HepG2 (cell line): Measurements from ENCODE around the gene LRRC25. TPM values are rescaled to one million over a fixed set of nuclear protein-coding genes. Genes with fewer than 3 reads are reported as not detected.

Source experiments
- PAF1 ChIP-seq: IDR thresholded peaks from 2 replicates; pipeline ENCODE4 v1.6.1; 2016; ENCODE audit warnings: missing genetic modification reagents, missing compliant biosample characterization
- SSRP1 ChIP-seq: IDR thresholded peaks from 2 replicates; pipeline ENCODE4 v1.6.1; 2016; ENCODE audit warnings: control low read depth
- YEATS4 ChIP-seq: sonication (generic); formaldehyde crosslinking; IDR thresholded peaks from 2 replicates; pipeline ENCODE4 v1.4.0; 2020; ENCODE audit warnings: missing genetic modification reagents, borderline replicate concordance
- ZNF629 ChIP-seq: sonication (generic); formaldehyde crosslinking; conservative IDR thresholded peaks from 2 replicates; pipeline ENCODE4 v1.5.0; 2020; ENCODE audit warnings: missing genetic modification reagents
- polyA plus RNA-seq, 8 experiments: library from polyadenylated mRNA; depleted of rRNA in 3 of 8; stranded (reverse) in 7 of 8; unstranded in 1 of 8; fragments of >200 nt; fragmentation: Illumina TruSeq in 4 of 8; extraction: Trizol in 4 of 8; gene quantifications; 2 replicates each; pipeline versions ENCODE4 v1.2.1 to v1.2.3, GENCODE V29; 2011 to 2016; ENCODE audit warnings: low read depth in 4 of 8, missing spikeins in 1 of 8, mixed read lengths in 1 of 8; ENCODE audit not compliant: insufficient read depth in 1 of 8
- total RNA-seq, 5 experiments: library from RNA; depleted of rRNA; stranded (reverse); fragments of >200 nt; fragmentation: Illumina TruSeq; extraction: Trizol; gene quantifications; 2 replicates each; pipeline ENCODE4 v1.2.3, GENCODE V29; 2016; ENCODE audit warnings: low read depth in 1 of 5
- TF ChIP-seq, protein P1 (sequence below): sonication (generic); formaldehyde crosslinking; IDR thresholded peaks from 2 replicates; pipeline ENCODE4 v1.4.0; 2020; ENCODE audit warnings: missing genetic modification reagents
- TF ChIP-seq, protein P2 (sequence below): sonication (generic); formaldehyde crosslinking; IDR thresholded peaks from 2 replicates; pipeline ENCODE4 v1.5.1; 2020; ENCODE audit warnings: mild to moderate bottlenecking, missing genetic modification reagents, borderline replicate concordance
- TF ChIP-seq, protein P3 (sequence below): IDR thresholded peaks from 2 replicates; pipeline ENCODE4 v1.6.1; 2016; ENCODE audit warnings: mild to moderate bottlenecking
- TF ChIP-seq, protein P4 (sequence below), 2 experiments: fragments of 450-650 bp in 1 of 2; sonication (generic) in 1 of 2; formaldehyde crosslinking; IDR thresholded peaks; 2 replicates each; pipeline versions ENCODE4 v1.5.0 to v1.8.0; 2020 to 2022; ENCODE audit warnings: mild to moderate bottlenecking in 1 of 2, missing genetic modification reagents in 1 of 2
- TF ChIP-seq, protein P5 (sequence below): sonication (generic); formaldehyde crosslinking; IDR thresholded peaks from 2 replicates; pipeline ENCODE4 v1.5.1; 2020; ENCODE audit warnings: missing genetic modification reagents, mild to moderate bottlenecking, borderline replicate concordance

Gene LRRC25
- total and polyA plus RNA-seq, 2 of the 13 experiments (the other 11 are each of a cell fraction or from before 2014, with no cell fraction given), result 0.13 to 0.53 TPM

DNA sequence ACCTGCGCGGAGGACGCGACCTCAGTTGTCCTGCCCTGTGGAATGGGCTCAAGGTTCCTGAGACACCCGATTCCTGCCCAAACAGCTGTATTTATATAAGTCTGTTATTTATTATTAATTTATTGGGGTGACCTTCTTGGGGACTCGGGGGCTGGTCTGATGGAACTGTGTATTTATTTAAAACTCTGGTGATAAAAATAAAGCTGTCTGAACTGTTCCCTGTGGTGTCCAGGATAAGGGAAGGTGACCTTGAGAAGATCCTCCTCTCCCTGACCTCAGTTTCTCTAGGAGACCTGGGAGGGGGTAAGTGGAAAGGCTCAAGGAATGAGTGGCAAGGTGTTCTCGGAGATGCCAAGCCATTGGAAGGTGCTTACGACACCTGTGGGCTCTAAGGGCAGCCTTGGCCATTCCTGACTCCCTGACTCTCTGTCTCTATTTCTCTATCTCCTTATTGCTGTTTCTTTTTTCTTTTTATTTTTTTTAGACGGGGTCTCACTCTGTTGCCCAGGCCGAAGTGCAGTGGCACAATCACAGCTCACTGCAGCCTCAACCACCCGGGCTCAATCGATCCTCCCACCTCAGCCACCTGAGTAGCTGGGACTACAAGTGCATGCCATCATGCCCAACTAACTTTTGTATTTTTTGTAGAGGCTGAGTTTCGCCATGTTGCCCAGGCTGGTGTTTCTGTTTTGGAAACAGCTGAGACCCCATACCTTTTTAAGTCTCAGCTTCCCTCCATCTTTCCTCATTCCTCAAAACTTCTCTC, 8.3 kb downstream of the LRRC25 start (continued):
- TF ChIP-seq, protein P1, sequence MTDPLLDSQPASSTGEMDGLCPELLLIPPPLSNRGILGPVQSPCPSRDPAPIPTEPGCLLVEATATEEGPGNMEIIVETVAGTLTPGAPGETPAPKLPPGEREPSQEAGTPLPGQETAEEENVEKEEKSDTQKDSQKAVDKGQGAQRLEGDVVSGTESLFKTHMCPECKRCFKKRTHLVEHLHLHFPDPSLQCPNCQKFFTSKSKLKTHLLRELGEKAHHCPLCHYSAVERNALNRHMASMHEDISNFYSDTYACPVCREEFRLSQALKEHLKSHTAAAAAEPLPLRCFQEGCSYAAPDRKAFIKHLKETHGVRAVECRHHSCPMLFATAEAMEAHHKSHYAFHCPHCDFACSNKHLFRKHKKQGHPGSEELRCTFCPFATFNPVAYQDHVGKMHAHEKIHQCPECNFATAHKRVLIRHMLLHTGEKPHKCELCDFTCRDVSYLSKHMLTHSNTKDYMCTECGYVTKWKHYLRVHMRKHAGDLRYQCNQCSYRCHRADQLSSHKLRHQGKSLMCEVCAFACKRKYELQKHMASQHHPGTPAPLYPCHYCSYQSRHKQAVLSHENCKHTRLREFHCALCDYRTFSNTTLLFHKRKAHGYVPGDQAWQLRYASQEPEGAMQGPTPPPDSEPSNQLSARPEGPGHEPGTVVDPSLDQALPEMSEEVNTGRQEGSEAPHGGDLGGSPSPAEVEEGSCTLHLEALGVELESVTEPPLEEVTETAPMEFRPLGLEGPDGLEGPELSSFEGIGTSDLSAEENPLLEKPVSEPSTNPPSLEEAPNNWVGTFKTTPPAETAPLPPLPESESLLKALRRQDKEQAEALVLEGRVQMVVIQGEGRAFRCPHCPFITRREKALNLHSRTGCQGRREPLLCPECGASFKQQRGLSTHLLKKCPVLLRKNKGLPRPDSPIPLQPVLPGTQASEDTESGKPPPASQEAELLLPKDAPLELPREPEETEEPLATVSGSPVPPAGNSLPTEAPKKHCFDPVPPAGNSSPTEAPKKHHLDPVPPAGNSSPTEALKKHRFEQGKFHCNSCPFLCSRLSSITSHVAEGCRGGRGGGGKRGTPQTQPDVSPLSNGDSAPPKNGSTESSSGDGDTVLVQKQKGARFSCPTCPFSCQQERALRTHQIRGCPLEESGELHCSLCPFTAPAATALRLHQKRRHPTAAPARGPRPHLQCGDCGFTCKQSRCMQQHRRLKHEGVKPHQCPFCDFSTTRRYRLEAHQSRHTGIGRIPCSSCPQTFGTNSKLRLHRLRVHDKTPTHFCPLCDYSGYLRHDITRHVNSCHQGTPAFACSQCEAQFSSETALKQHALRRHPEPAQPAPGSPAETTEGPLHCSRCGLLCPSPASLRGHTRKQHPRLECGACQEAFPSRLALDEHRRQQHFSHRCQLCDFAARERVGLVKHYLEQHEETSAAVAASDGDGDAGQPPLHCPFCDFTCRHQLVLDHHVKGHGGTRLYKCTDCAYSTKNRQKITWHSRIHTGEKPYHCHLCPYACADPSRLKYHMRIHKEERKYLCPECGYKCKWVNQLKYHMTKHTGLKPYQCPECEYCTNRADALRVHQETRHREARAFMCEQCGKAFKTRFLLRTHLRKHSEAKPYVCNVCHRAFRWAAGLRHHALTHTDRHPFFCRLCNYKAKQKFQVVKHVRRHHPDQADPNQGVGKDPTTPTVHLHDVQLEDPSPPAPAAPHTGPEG (CRISPR knock-in tag), result no peak
- TF ChIP-seq YEATS4 (CRISPR knock-in tag) (no peak), ZNF629 (peak; percentile 98), SSRP1 (CRISPR knock-in tag) (peak; percentile 9; the same call in 1 of the 2 replicates), PAF1 (CRISPR knock-in tag) (peak; percentile 50; the same call in 1 of the 2 replicates)
- TF ChIP-seq, protein P2, sequence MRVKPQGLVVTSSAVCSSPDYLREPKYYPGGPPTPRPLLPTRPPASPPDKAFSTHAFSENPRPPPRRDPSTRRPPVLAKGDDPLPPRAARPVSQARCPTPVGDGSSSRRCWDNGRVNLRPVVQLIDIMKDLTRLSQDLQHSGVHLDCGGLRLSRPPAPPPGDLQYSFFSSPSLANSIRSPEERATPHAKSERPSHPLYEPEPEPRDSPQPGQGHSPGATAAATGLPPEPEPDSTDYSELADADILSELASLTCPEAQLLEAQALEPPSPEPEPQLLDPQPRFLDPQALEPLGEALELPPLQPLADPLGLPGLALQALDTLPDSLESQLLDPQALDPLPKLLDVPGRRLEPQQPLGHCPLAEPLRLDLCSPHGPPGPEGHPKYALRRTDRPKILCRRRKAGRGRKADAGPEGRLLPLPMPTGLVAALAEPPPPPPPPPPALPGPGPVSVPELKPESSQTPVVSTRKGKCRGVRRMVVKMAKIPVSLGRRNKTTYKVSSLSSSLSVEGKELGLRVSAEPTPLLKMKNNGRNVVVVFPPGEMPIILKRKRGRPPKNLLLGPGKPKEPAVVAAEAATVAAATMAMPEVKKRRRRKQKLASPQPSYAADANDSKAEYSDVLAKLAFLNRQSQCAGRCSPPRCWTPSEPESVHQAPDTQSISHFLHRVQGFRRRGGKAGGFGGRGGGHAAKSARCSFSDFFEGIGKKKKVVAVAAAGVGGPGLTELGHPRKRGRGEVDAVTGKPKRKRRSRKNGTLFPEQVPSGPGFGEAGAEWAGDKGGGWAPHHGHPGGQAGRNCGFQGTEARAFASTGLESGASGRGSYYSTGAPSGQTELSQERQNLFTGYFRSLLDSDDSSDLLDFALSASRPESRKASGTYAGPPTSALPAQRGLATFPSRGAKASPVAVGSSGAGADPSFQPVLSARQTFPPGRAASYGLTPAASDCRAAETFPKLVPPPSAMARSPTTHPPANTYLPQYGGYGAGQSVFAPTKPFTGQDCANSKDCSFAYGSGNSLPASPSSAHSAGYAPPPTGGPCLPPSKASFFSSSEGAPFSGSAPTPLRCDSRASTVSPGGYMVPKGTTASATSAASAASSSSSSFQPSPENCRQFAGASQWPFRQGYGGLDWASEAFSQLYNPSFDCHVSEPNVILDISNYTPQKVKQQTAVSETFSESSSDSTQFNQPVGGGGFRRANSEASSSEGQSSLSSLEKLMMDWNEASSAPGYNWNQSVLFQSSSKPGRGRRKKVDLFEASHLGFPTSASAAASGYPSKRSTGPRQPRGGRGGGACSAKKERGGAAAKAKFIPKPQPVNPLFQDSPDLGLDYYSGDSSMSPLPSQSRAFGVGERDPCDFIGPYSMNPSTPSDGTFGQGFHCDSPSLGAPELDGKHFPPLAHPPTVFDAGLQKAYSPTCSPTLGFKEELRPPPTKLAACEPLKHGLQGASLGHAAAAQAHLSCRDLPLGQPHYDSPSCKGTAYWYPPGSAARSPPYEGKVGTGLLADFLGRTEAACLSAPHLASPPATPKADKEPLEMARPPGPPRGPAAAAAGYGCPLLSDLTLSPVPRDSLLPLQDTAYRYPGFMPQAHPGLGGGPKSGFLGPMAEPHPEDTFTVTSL (CRISPR knock-in tag), result 0 out of 2 replicates have a peak, but pooled peaks have one; percentile 8
- TF ChIP-seq, protein P3, sequence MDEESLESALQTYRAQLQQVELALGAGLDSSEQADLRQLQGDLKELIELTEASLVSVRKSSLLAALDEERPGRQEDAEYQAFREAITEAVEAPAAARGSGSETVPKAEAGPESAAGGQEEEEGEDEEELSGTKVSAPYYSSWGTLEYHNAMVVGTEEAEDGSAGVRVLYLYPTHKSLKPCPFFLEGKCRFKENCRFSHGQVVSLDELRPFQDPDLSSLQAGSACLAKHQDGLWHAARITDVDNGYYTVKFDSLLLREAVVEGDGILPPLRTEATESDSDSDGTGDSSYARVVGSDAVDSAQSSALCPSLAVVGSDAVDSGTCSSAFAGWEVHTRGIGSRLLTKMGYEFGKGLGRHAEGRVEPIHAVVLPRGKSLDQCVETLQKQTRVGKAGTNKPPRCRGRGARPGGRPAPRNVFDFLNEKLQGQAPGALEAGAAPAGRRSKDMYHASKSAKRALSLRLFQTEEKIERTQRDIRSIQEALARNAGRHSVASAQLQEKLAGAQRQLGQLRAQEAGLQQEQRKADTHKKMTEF (CRISPR knock-in tag), result 0 out of 2 replicates have a peak, but pooled peaks have one; percentile 15
- TF ChIP-seq, protein P4, sequence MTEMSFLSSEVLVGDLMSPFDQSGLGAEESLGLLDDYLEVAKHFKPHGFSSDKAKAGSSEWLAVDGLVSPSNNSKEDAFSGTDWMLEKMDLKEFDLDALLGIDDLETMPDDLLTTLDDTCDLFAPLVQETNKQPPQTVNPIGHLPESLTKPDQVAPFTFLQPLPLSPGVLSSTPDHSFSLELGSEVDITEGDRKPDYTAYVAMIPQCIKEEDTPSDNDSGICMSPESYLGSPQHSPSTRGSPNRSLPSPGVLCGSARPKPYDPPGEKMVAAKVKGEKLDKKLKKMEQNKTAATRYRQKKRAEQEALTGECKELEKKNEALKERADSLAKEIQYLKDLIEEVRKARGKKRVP (CRISPR knock-in tag; IDR thresholded peaks at IDR 0.05), result peak in 1 of 2 experiments; percentile 56; a peak in 2 of 4 replicates
- TF ChIP-seq, protein P5, sequence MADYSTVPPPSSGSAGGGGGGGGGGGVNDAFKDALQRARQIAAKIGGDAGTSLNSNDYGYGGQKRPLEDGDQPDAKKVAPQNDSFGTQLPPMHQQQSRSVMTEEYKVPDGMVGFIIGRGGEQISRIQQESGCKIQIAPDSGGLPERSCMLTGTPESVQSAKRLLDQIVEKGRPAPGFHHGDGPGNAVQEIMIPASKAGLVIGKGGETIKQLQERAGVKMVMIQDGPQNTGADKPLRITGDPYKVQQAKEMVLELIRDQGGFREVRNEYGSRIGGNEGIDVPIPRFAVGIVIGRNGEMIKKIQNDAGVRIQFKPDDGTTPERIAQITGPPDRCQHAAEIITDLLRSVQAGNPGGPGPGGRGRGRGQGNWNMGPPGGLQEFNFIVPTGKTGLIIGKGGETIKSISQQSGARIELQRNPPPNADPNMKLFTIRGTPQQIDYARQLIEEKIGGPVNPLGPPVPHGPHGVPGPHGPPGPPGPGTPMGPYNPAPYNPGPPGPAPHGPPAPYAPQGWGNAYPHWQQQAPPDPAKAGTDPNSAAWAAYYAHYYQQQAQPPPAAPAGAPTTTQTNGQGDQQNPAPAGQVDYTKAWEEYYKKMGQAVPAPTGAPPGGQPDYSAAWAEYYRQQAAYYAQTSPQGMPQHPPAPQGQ (CRISPR knock-in tag), result no peak
